ENCODE results near the gene CTSH. TPM values are rescaled to one million over a fixed set of nuclear protein-coding genes. Genes with fewer than 3 reads are reported as not detected.
A peak's percentile ranks its signal among the peaks of the same experiment; 100 is the strongest.

Gene CTSH
- total RNA-seq, 1 donor from 2014 or later: 10.0 TPM

- no peak for TF ChIP-seq CTCF (IDR thresholded peaks at IDR 0.05; ENCODE audit: unreplicated experiment)
- H3K4me1 Mint-ChIP-seq (ENCODE audit: unreplicated experiment): no peaks in the 10 kb centered on the region
- DNase-seq (ENCODE audit: low spot score): no peak
- H3K4me3 Mint-ChIP-seq (ENCODE audit: unreplicated experiment): no peak overlapping the region
- no peaks in the 10 kb centered on the region for H3K36me3 Mint-ChIP-seq (ENCODE audit: low read depth, unreplicated experiment)
- no peak overlapping the region for H3K27ac Mint-ChIP-seq (ENCODE audit: unreplicated experiment)
- peaks cover 7% of the 10 kb centered on the region for H3K27me3 Mint-ChIP-seq (ENCODE audit: unreplicated experiment)
- no peaks in the 10 kb centered on the region for H3K9me3 Mint-ChIP-seq (ENCODE audit: unreplicated experiment)
Observed at GRCh38 chr15:78987556-78988360, 42.9 kb upstream of the CTSH start.

- H3K36me3 Mint-ChIP-seq (ENCODE audit: low read depth, unreplicated experiment): no peaks in the 10 kb centered on the region
- no peak for TF ChIP-seq CTCF (IDR thresholded peaks at IDR 0.05; ENCODE audit: unreplicated experiment)
- no peak for DNase-seq (ENCODE audit: low spot score)
- H3K27ac Mint-ChIP-seq (ENCODE audit: unreplicated experiment): no peak overlapping the region
- H3K4me1 Mint-ChIP-seq (ENCODE audit: unreplicated experiment): no peaks in the 10 kb centered on the region
- H3K9me3 Mint-ChIP-seq (ENCODE audit: unreplicated experiment): no peaks in the 10 kb centered on the region
- H3K4me3 Mint-ChIP-seq (ENCODE audit: unreplicated experiment): no peak overlapping the region
- H3K27me3 Mint-ChIP-seq (ENCODE audit: unreplicated experiment): peaks cover 11% of the 10 kb centered on the region
Observed at GRCh38 chr15:78985859-78986475, 41.1 kb upstream of the CTSH start.

GRCh38 chr15:78984041-78984440 is 39.2 kb upstream of the CTSH start:
- Mint-ChIP-seq H3K4me3 (ENCODE audit: unreplicated experiment) (no peak overlapping the region), H3K9me3 (ENCODE audit: unreplicated experiment) (no peaks in the 10 kb centered on the region), H3K36me3 (ENCODE audit: low read depth, unreplicated experiment) (no peaks in the 10 kb centered on the region), H3K4me1 (ENCODE audit: unreplicated experiment) (no peaks in the 10 kb centered on the region), H3K27ac (ENCODE audit: unreplicated experiment) (no peak overlapping the region), H3K27me3 (ENCODE audit: unreplicated experiment) (peaks cover 9% of the 10 kb centered on the region)
- TF ChIP-seq CTCF (IDR thresholded peaks at IDR 0.05; ENCODE audit: unreplicated experiment): no peak
- DNase-seq (ENCODE audit: low spot score): no peak

- peaks cover 15% of the 10 kb centered on the region for H3K27me3 Mint-ChIP-seq (ENCODE audit: unreplicated experiment)
- no peaks in the 10 kb centered on the region for H3K36me3 Mint-ChIP-seq (ENCODE audit: low read depth, unreplicated experiment)
- no peak for TF ChIP-seq CTCF (IDR thresholded peaks at IDR 0.05; ENCODE audit: unreplicated experiment)
- peak overlapping the region; percentile 9 for H3K4me3 Mint-ChIP-seq (ENCODE audit: unreplicated experiment)
- H3K4me1 Mint-ChIP-seq (ENCODE audit: unreplicated experiment): no peaks in the 10 kb centered on the region
- no peaks in the 10 kb centered on the region for H3K9me3 Mint-ChIP-seq (ENCODE audit: unreplicated experiment)
- no peak overlapping the region for H3K27ac Mint-ChIP-seq (ENCODE audit: unreplicated experiment)
- no peak for DNase-seq (ENCODE audit: low spot score)
Observed at GRCh38 chr15:78983146-78983918, 38.5 kb upstream of the CTSH start.

All from endothelial cell (in vitro differentiated cells).